Astrocyte of the cerebellum (primary cell): ENCODE results near the gene ACAP2.

Experiments
- DNase-seq: peaks from one replicate; pipeline ENCODE4 v3.0.0-alpha.2; 2011; ENCODE audit warnings: low read depth
- H3K4me3 ChIP-seq: 2 replicates; pipeline ENCODE4 v1.5.1; 2011; ENCODE audit warnings: mild to moderate bottlenecking, low read depth, low read length, moderate library complexity
- in situ Hi-C: cut with HindIII; loops from 2 replicates; pipeline ENCODE4 v1.10.0; 2017; ENCODE audit warnings: low sequenced_read_pairs
- TF ChIP-seq, protein P1 (sequence below): IDR thresholded peaks from 2 replicates; pipeline ENCODE4 v1.5.1; 2012; ENCODE audit warnings: low read length, low read depth, moderate library complexity, mild to moderate bottlenecking; ENCODE audit errors: missing control alignments

The ACAP2 gene

DNA sequence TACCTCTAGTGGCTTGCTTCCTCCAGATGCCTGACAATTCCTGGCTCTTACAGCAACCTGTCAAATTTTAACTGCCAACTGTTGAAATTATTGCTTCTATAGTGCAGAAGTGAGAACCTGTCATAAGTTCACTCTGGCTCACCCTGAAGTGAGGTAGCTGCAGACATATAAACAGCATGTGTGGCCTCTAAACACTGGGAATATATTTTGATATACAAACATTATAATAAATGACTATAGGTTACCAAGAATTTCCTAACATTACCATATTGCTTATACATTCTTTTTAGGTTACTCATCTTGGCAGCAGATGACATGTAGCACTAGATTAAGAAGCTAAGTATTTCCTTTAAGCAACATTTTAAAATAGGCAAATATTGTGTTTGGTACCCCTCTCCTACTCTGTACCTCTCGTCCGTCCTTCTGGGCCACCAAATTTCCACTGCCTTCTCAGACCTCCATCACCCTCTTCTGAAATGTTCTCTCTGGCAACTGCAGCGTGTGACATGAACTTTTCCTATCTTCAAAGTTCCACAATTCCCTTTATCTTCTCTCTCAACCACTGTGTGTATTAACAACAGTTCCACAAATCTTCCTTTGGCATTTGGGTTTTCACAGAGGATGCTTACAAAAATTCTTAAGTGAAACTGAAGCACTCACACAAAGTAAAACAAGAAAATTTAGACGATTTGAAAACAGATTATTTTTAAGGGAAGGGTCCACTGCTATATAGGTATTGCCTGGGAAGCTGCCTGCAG, 156.5 kb downstream of the ACAP2 start:
- H3K4me3 ChIP-seq: no peak overlapping the region
- DNase-seq: peak; percentile 18
- TF ChIP-seq, protein P1, sequence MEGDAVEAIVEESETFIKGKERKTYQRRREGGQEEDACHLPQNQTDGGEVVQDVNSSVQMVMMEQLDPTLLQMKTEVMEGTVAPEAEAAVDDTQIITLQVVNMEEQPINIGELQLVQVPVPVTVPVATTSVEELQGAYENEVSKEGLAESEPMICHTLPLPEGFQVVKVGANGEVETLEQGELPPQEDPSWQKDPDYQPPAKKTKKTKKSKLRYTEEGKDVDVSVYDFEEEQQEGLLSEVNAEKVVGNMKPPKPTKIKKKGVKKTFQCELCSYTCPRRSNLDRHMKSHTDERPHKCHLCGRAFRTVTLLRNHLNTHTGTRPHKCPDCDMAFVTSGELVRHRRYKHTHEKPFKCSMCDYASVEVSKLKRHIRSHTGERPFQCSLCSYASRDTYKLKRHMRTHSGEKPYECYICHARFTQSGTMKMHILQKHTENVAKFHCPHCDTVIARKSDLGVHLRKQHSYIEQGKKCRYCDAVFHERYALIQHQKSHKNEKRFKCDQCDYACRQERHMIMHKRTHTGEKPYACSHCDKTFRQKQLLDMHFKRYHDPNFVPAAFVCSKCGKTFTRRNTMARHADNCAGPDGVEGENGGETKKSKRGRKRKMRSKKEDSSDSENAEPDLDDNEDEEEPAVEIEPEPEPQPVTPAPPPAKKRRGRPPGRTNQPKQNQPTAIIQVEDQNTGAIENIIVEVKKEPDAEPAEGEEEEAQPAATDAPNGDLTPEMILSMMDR: no peak
- in situ Hi-C loops: no loop called here

DNA sequence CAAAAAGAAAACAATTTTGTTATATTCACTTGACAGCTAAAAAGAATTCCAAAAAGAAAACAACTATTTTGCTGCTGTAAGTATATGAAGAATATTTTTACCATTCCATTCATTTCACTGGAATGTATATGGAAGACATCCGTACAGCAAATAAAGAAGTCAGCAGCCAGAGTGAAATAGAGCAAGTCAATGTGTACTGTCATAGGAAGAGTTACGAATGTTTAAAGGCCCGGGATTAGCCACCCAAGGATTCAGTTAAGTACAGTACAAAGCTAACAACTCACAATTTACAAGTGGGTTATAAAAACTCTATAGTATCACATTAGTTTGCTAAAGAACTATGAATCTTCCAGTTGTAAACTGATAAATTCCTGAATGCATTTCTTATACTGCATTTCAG, 157.4 kb downstream of the ACAP2 start:
- no peak overlapping the region for H3K4me3 ChIP-seq
- in situ Hi-C loops: no loop called here
- no peak for DNase-seq
- TF ChIP-seq, protein P1: no peak

DNA sequence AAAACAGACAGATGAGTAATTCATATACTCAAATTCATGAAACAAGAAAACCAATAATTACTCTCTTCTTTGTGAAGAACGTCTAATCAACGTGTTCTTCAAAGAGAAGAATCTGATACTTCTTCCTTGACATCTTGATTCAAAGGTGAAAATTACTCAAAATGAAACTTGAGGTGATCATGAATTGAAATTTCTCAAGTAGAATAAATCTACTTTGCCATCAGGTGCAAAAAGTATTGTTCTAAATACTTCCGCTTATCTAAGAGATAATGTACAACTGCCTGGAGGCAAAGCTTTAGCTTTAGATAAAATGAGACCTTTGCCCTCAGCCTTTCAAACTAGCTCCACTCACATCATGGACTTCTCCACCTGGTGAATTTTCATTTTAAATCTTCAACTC, 158.0 kb downstream of the ACAP2 start:
- in situ Hi-C loops: no loop called here
- TF ChIP-seq, protein P1: no peak
- no peak for DNase-seq
- no peak overlapping the region for H3K4me3 ChIP-seq

DNA sequence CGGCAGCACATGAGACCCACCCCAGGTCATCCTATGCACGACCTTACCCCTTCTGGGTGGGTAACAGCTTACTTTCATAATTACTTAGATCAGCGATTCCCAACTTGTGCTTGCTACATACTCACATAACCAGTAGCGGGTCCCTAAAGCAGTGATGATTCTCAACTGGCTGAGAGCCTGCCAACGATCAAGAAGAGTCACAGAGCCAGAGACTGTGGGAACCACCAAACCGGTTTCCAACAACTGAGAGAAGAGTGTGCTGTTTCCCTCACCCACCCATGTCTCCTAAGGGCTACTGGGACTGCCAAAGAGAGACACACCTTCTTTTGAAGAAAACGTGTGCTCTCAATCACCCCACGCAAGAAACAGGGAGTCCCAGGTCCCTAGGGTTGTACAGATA, 159.9 kb downstream of the ACAP2 start:
- DNase-seq: no peak
- in situ Hi-C loops: no loop called here
- TF ChIP-seq, protein P1: no peak
- no peak overlapping the region for H3K4me3 ChIP-seq

DNA sequence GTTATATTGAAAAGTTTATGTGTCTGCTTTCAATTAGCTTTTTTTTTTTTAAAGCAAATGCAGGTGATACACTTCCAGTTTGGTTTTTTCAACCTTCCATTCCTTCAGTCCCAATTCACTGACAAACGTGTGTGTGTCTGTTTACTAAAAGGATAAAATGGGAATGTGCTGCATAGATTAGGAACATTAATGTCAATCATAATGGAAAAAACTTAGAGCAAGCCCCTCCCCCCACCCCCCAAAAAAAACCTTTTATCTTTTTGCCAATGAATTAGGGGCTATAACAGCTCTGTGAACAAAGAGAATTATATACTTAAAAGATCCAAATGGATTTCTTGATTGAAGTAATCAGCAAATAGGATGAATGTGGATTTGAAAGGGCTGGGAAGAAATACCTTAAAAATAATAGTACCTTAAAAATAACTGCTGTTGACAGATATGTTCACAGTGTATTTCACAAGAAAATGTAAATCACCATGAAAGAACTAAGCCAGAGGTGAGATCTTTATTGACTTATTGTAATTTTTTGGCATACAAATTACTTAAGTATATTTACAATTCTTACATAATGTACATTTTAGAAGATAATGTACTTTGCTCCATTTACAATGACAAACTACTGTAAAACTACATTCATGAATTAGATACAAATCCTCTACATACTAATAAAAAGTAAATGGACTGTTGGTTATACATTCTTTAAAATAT, 168.4 kb downstream of the ACAP2 start:
- no peak overlapping the region for H3K4me3 ChIP-seq
- no peak for DNase-seq
- TF ChIP-seq, protein P1: no peak
- in situ Hi-C loops: no loop called here

DNA sequence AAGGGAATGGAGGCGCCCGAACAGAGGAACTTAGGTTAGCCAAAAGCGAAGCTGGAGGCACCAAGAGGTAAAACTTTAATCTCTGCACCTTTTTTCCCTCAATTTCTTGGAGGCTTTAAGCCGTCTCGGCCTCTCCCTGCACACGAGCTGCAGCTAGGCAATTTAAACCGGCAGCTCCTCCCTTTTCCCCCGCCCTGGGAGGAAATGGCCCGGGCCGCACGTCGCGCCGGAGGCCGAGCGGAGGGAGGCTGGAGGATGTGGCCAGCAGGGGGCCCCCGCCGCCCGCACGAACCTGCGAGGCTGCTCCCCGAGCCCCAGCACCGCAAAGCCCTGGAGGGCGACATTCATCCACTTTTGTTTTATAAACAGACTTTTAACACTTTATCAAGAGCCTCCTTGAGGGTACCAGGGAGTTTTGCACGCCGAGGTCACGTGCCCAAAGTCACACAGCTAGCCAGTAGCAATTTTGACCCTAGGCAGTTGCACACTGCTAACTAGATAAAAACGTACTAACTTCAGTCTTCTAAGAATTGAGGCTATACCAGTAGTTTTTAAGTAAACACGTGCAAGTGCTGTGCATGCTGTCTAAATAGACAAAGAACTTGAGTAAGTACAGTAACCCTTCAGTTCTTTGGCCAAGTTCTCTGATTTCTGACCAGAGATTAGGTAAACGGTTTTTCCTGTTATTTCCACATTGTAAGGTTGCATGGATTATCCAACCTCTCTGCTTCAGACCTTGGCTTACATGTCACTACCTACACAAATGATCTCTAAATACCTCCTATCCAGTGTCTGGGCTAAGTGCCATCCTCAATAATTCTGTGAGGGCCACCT, 171.2 kb downstream of the ACAP2 start:
- peak; percentile 62 for DNase-seq
- H3K4me3 ChIP-seq: peak overlapping the region; percentile 73
- in situ Hi-C loops: no loop called here
- TF ChIP-seq, protein P1: peak; percentile 85
